Gastrocnemius medialis (tissue), 4 donors: ENCODE results near the gene PSPN. TPM values are rescaled to one million over a fixed set of nuclear protein-coding genes. Genes with fewer than 3 reads are reported as not detected.

Source experiments
- ATAC-seq, 2 donors: fragments of 150-250 bp; one replicate each; pipeline ENCODE4 v1.9.1; 2016
- DNase-seq, 2 donors: peaks; one replicate each; pipeline ENCODE4 v3.0.0-alpha.2; 2019
- H3K27ac ChIP-seq, 4 donors: fragments of 200-600 bp; sonication (generic); 1 replicate in 1 of 4; 2 replicates in 3 of 4; pipeline ENCODE4 v1.5.1; 2016 to 2018; ENCODE audit warnings: mild to moderate bottlenecking in 2 of 4, moderate library complexity in 1 of 4
- H3K27me3 ChIP-seq, 3 donors: fragments of 200-600 bp; sonication (generic) in 2 of 3; 1 replicate in 1 of 3; 2 replicates in 2 of 3; pipeline versions ENCODE4 v1.5.1 to v1.6.0; 2016 to 2019; ENCODE audit warnings: mild to moderate bottlenecking in 1 of 3, moderate library complexity in 1 of 3
- H3K36me3 ChIP-seq, 2 donors: fragments of 200-600 bp; sonication (generic) in 1 of 2; one replicate each; pipeline ENCODE4 v1.5.1; 2017 to 2018
- H3K4me1 ChIP-seq, 2 donors: fragments of 200-600 bp; sonication (generic) in 1 of 2; one replicate each; pipeline ENCODE4 v1.5.1; 2016 to 2017; ENCODE audit warnings: mild to moderate bottlenecking in 2 of 2
- H3K4me3 ChIP-seq, 4 donors: fragments of 200-600 bp; sonication (generic) in 3 of 4; 1 replicate in 1 of 4; 2 replicates in 3 of 4; pipeline ENCODE4 v1.5.1; 2016 to 2019; ENCODE audit warnings: mild to moderate bottlenecking in 2 of 4
- H3K9me3 ChIP-seq, 3 donors: fragments of 200-600 bp; sonication (generic) in 2 of 3; 1 replicate in 1 of 3; 2 replicates in 2 of 3; pipeline ENCODE4 v1.5.1; 2016 to 2019
- CTCF ChIP-seq, 5 experiments: fragments of 450-650 bp in 3 of 5; fragments of 200-600 bp in 2 of 5; sonication (generic) in 2 of 5; IDR thresholded peaks in 4 of 5; conservative IDR thresholded peaks in 1 of 5; 1 replicate in 4 of 5; 2 replicates in 1 of 5; pipeline ENCODE4 v1.5.1; 2016 to 2019; ENCODE audit warnings: antibody characterized with exemption in 5 of 5, mild to moderate bottlenecking in 3 of 5, moderate library complexity in 3 of 5
- POLR2A ChIP-seq, 2 donors: fragments of 450-650 bp; IDR thresholded peaks; one replicate each; pipeline ENCODE4 v1.6.1; 2017; ENCODE audit warnings: antibody characterized with exemption in 2 of 2, mild to moderate bottlenecking in 2 of 2, moderate library complexity in 2 of 2
- in situ Hi-C, 4 donors: fragments of 200-750 bp; cut with MboI; loops; one replicate each; pipeline versions ENCODE4 v1.15.0 to v1.8.0; 2017; ENCODE audit warnings: low sequenced_read_pairs in 4 of 4
- intact Hi-C: fragments of 100-400 bp; cut with DNase I; formaldehyde crosslinking; loops from one replicate; pipeline ENCODE4 v1.15.1; 2023; ENCODE audit warnings: low total_unique reads
- total RNA-seq, 4 donors: library from RNA; depleted of rRNA; stranded (reverse); fragments of >200 nt; gene quantifications; one replicate each; pipeline versions ENCODE4 v1.1.0 to v1.2.3, GENCODE V29; 2016

The PSPN gene
- total RNA-seq, 4 donors from 2014 or later: 0.15 to 0.75 (median 0.43) TPM

- Histone ChIP-seq H3K36me3 (peaks cover 0 to 81% of the 10 kb centered on the region in 2 donors), H3K4me1 (no peaks in the 10 kb centered on the region), H3K4me3 (no peak overlapping the region), H3K27me3 (no peaks in the 10 kb centered on the region), H3K27ac (no peak overlapping the region), H3K9me3 (no peaks in the 10 kb centered on the region)
- TF ChIP-seq CTCF (IDR thresholded peaks at IDR 0.05 in 4 of 5, conservative IDR thresholded peaks at IDR 0.05 in 1 of 5): no peak
- no peak for TF ChIP-seq POLR2A (IDR thresholded peaks at IDR 0.05)
- intact Hi-C loops (no loop called here), in situ Hi-C loops (no loop called here)
- DNase-seq (no peak), ATAC-seq (no peak)
These were observed 41.1 kb upstream of the PSPN start for GRCh38 chr19:6416658-6417405.

- ATAC-seq (no peak), DNase-seq (no peak)
- in situ Hi-C loops: no loop called here
- no peak overlapping the region for H3K27ac ChIP-seq
- no peaks in the 10 kb centered on the region for H3K9me3 ChIP-seq
- TF ChIP-seq CTCF (IDR thresholded peaks at IDR 0.05 in 4 of 5, conservative IDR thresholded peaks at IDR 0.05 in 1 of 5): no peak
- TF ChIP-seq POLR2A (IDR thresholded peaks at IDR 0.05): no peak
- no peak overlapping the region for H3K4me3 ChIP-seq
- intact Hi-C loops: no loop called here
- no peaks in the 10 kb centered on the region for H3K4me1 ChIP-seq
- H3K27me3 ChIP-seq: no peaks in the 10 kb centered on the region
- H3K36me3 ChIP-seq: peaks cover 0 to 69% of the 10 kb centered on the region in 2 donors
These were observed 40.0 kb upstream of the PSPN start for GRCh38 chr19:6415591-6416190.

DNA sequence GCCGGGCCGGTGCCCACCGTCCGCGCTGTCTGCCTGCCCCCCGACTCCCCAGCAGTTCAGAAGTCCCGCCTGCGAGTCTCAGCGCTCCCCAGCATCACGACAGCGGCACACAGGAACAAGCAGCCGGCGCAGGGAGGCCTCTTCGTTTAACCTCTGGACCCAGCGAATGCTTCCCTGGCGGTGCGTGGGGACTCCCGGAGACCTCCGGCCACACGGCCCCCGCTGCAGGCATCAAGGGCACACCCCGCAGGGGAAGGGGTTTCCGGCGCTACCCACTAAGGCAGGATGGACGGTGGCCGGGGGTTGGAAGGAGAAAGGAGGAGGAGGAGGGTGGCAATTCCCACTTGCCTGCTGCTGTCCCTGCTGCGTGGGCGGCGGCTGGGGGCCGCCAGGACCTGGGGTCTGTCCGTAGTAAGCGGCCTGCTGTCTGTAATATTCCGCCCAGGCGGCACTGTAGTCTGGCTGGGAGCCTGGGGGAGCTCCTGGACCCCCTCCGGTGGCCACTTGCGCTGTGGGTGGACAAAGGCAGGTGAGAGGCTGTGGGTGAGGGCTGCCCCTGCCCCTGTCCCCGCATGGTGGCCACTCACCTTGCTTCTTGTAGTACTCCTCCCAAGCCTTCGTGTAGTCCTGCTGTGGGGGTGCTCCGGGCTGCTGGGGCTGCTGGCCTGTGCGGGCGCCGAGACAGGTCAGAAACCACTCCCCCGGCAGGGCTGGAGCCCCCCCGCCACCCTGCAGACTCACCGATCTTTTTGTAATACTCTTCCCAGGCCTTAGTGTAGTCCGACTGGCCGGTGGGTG, 39.3 kb upstream of the PSPN start:
- peaks cover 0 to 62% of the 10 kb centered on the region in 2 donors for H3K36me3 ChIP-seq
- in situ Hi-C loops: no loop called here
- no peak for DNase-seq
- no peak overlapping the region for H3K27ac ChIP-seq
- TF ChIP-seq CTCF (IDR thresholded peaks at IDR 0.05 in 4 of 5, conservative IDR thresholded peaks at IDR 0.05 in 1 of 5): no peak
- TF ChIP-seq POLR2A (IDR thresholded peaks at IDR 0.05): no peak
- intact Hi-C loops: no loop called here
- H3K4me1 ChIP-seq: no peaks in the 10 kb centered on the region
- ATAC-seq: no peak
- no peak overlapping the region for H3K4me3 ChIP-seq
- H3K27me3 ChIP-seq: no peaks in the 10 kb centered on the region
- H3K9me3 ChIP-seq: no peaks in the 10 kb centered on the region

- ATAC-seq (no peak), DNase-seq (no peak)
- H3K4me3 ChIP-seq: no peak overlapping the region
- in situ Hi-C loops: no loop called here
- H3K9me3 ChIP-seq: no peaks in the 10 kb centered on the region
- TF ChIP-seq POLR2A (IDR thresholded peaks at IDR 0.05) (no peak), CTCF (IDR thresholded peaks at IDR 0.05 in 4 of 5, conservative IDR thresholded peaks at IDR 0.05 in 1 of 5) (no peak)
- intact Hi-C loops: no loop called here
- no peak overlapping the region for H3K27ac ChIP-seq
- H3K4me1 ChIP-seq: no peaks in the 10 kb centered on the region
- no peaks in the 10 kb centered on the region for H3K27me3 ChIP-seq
- peaks cover 0 to 52% of the 10 kb centered on the region in 2 donors for H3K36me3 ChIP-seq
These were observed 38.2 kb upstream of the PSPN start for GRCh38 chr19:6413721-6414643.
